Activated naive CD8-positive, alpha-beta T cell treated with anti-CD3 and anti-CD28 coated beads, Interleukin-2, amount 10 ng/mL, durations not matched to agents 7 days and 5 days (primary cell): ENCODE measurements around the gene CMTR2. TPM values are rescaled to one million over a fixed set of nuclear protein-coding genes. Genes with fewer than 3 reads are reported as not detected.
"Not testable (repeated sequence)": the region's sequence is repeated elsewhere in the genome, so short reads cannot be mapped to it uniquely, and the experiment has no call there.

ENCODE experiments used
- ATAC-seq: fragments of 150-1000 bp; cut with Tn5 transposase; one replicate; pipeline ENCODE4 v1.10.0; 2021; ENCODE audit warnings: low read depth, moderate library complexity
- POLR2A ChIA-PET: fragments of 350-600 bp; sonication (Branson Sonifier 250); formaldehyde crosslinking; loops from one replicate; lab custom pipeline; 2021; ENCODE audit warnings: antibody characterized with exemption; lab: Charles Lee
- DNase-seq: peaks from one replicate; pipeline ENCODE4 v3.0.0; 2021
- H3K27ac Mint-ChIP-seq: one replicate; pipeline ENCODE4 v1.8.0; 2022; ENCODE audit warnings: mild to moderate bottlenecking, mixed read lengths
- H3K27me3 Mint-ChIP-seq: one replicate; pipeline ENCODE4 v1.8.0; 2022; ENCODE audit warnings: mild to moderate bottlenecking, moderate library complexity, mixed read lengths
- H3K36me3 Mint-ChIP-seq: one replicate; pipeline ENCODE4 v1.8.0; 2021; ENCODE audit warnings: mild to moderate bottlenecking, mixed read lengths
- H3K4me1 Mint-ChIP-seq: one replicate; pipeline ENCODE4 v1.8.0; 2021; ENCODE audit warnings: mixed read lengths
- H3K4me3 Mint-ChIP-seq: one replicate; pipeline ENCODE4 v1.8.0; 2022; ENCODE audit warnings: mild to moderate bottlenecking, moderate library complexity, mixed read lengths
- H3K9me3 Mint-ChIP-seq: one replicate; pipeline ENCODE4 v1.8.0; 2021; ENCODE audit warnings: mixed read lengths
- total RNA-seq, 2 experiments: library from RNA; stranded (reverse); gene quantifications; one replicate each; pipeline ENCODE4 v1.2.3, GENCODE V29; 2021

CMTR2 gene, protein sequence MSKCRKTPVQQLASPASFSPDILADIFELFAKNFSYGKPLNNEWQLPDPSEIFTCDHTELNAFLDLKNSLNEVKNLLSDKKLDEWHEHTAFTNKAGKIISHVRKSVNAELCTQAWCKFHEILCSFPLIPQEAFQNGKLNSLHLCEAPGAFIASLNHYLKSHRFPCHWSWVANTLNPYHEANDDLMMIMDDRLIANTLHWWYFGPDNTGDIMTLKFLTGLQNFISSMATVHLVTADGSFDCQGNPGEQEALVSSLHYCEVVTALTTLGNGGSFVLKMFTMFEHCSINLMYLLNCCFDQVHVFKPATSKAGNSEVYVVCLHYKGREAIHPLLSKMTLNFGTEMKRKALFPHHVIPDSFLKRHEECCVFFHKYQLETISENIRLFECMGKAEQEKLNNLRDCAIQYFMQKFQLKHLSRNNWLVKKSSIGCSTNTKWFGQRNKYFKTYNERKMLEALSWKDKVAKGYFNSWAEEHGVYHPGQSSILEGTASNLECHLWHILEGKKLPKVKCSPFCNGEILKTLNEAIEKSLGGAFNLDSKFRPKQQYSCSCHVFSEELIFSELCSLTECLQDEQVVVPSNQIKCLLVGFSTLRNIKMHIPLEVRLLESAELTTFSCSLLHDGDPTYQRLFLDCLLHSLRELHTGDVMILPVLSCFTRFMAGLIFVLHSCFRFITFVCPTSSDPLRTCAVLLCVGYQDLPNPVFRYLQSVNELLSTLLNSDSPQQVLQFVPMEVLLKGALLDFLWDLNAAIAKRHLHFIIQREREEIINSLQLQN
- 10 to 100 TPM; 23.7 to 24.3 TPM for total RNA-seq

GRCh38 chr16:71288890-71289731 is at the start of gene CMTR2:
Gene CMTR2, minus strand, starts transcription at chr16:71289402. Its CDS starts 3,482 bp downstream, at chr16:71285920.
- peak within 1 kb of the TSS; percentile 95 for H3K27ac Mint-ChIP-seq
- H3K4me1 Mint-ChIP-seq = peaks cover 14% of the 10 kb centered on the region
- DNase-seq = peak; percentile 92
- peak; percentile 98 for ATAC-seq
- H3K36me3 Mint-ChIP-seq = peaks cover 33% of the 10 kb centered on the region
- H3K4me3 Mint-ChIP-seq = peak within 1 kb of the TSS; percentile 83
- H3K27me3 Mint-ChIP-seq = peaks cover 9% of the 10 kb centered on the region
- H3K9me3 Mint-ChIP-seq = no peaks in the 10 kb centered on the region
- POLR2A ChIA-PET = no interaction called here

DNA sequence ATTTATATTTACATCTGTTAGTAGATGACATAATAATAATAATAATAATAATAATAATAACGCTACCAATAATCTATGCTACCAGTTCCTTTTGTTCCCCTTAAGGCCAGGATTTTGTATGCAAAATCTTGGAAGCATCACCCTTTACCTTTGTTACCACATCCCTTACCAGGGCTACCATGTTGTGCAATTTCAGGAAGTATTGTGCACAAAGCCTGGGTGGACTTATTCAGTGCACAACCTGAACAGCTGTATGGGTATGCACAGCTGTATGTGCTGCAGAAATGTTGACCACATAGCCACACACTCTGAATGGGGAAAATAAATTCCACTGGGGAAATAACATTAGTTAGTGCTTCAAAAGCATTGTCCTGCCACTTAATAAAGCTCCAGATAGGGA is 49.4 kb upstream of the CMTR2 start:
- DNase-seq = no peak
- no peak for ATAC-seq
- peaks cover 14% of the 10 kb centered on the region for H3K27me3 Mint-ChIP-seq
- H3K9me3 Mint-ChIP-seq = no peaks in the 10 kb centered on the region
- H3K27ac Mint-ChIP-seq = no peak overlapping the region
- H3K4me1 Mint-ChIP-seq = peaks cover 2% of the 10 kb centered on the region
- H3K4me3 Mint-ChIP-seq = no peak overlapping the region
- no peaks in the 10 kb centered on the region for H3K36me3 Mint-ChIP-seq
- POLR2A ChIA-PET = no interaction called here

DNA sequence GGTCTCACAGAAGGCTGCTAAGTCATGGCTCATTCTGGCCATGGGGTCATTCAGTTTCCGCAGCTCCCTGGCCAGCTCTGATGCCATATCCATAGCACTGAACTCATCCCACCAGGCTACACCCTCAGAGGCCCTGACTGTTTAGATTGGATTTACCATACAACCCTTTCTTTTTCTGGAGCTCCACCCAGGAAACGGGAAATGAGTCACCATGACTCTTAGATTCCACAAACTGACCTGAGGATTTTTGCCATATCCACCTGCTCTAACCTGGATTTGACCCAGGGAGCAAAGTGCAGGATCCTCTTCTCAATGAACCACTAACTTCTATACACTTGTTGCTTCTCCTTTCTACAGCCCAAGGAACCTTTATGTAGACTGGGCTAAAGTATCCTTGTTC is 49.0 kb upstream of the CMTR2 start:
- no peak overlapping the region for H3K4me3 Mint-ChIP-seq
- peaks cover 2% of the 10 kb centered on the region for H3K4me1 Mint-ChIP-seq
- H3K27me3 Mint-ChIP-seq = peaks cover 14% of the 10 kb centered on the region
- H3K27ac Mint-ChIP-seq = peak overlapping the region; percentile 13
- no peak for DNase-seq
- no peak for ATAC-seq
- H3K9me3 Mint-ChIP-seq = no peaks in the 10 kb centered on the region
- POLR2A ChIA-PET = no interaction called here
- no peaks in the 10 kb centered on the region for H3K36me3 Mint-ChIP-seq

DNA sequence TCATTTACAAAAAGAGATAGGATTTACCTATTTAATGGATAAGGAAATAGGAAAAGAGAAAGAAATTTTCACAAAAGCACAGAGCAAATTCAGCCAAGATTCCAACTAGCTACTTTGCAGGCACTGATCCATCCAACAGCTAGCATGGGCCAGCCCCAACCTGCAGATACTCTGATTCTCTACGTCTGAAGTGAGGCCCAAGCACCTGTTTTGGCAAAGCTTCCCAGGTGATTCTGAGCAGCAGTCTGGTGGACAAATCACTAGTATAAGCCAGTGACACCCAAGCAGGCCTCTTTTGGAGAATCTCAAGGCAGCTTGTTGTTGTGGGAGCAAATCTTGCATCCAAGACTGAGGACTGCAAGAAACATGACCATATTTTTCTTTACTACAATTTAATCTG is 48.4 kb upstream of the CMTR2 start:
- Mint-ChIP-seq H3K4me1 (peaks cover 2% of the 10 kb centered on the region), H3K36me3 (no peaks in the 10 kb centered on the region), H3K27ac (no peak overlapping the region), H3K4me3 (no peak overlapping the region), H3K27me3 (peaks cover 14% of the 10 kb centered on the region), H3K9me3 (no peaks in the 10 kb centered on the region)
- no peak for ATAC-seq
- DNase-seq = no peak
- POLR2A ChIA-PET = no interaction called here

- ATAC-seq (no peak), DNase-seq (no peak)
- Mint-ChIP-seq H3K27me3 (peaks cover 11% of the 10 kb centered on the region), H3K4me1 (no peaks in the 10 kb centered on the region), H3K27ac (no peak overlapping the region), H3K9me3 (no peaks in the 10 kb centered on the region), H3K36me3 (no peaks in the 10 kb centered on the region), H3K4me3 (no peak overlapping the region)
- POLR2A ChIA-PET = no interaction called here
These were observed 38.9 kb upstream of the CMTR2 start for GRCh38 chr16:71328151-71328550.

- ATAC-seq (no peak), DNase-seq (no peak)
- H3K4me3 Mint-ChIP-seq = no peak overlapping the region
- H3K9me3 Mint-ChIP-seq = no peaks in the 10 kb centered on the region
- H3K36me3 Mint-ChIP-seq = no peaks in the 10 kb centered on the region
- peaks cover 11% of the 10 kb centered on the region for H3K27me3 Mint-ChIP-seq
- no peak overlapping the region for H3K27ac Mint-ChIP-seq
- POLR2A ChIA-PET = no interaction called here
- H3K4me1 Mint-ChIP-seq = no peaks in the 10 kb centered on the region
These were observed 38.5 kb upstream of the CMTR2 start for GRCh38 chr16:71327720-71328119.

GRCh38 chr16:71319999-71320398 is 30.8 kb upstream of the CMTR2 start:
- ATAC-seq (no peak), DNase-seq (no peak)
- Mint-ChIP-seq H3K36me3 (no peaks in the 10 kb centered on the region), H3K4me3 (no peak overlapping the region), H3K27me3 (peaks cover 13% of the 10 kb centered on the region), H3K9me3 (no peaks in the 10 kb centered on the region), H3K4me1 (no peaks in the 10 kb centered on the region), H3K27ac (no peak overlapping the region)
- POLR2A ChIA-PET = no interaction called here

- DNase-seq = no peak
- Mint-ChIP-seq H3K4me1 (peaks cover 2% of the 10 kb centered on the region), H3K36me3 (no peaks in the 10 kb centered on the region), H3K27me3 (peaks cover 12% of the 10 kb centered on the region), H3K4me3 (no peak overlapping the region), H3K9me3 (no peaks in the 10 kb centered on the region), H3K27ac (no peak overlapping the region)
- POLR2A ChIA-PET = no interaction called here
- ATAC-seq = no peak
These were observed 26.1 kb upstream of the CMTR2 start for GRCh38 chr16:71315269-71315668.

GRCh38 chr16:71313591-71313990 is 24.4 kb upstream of the CMTR2 start:
- H3K4me1 Mint-ChIP-seq, ATAC-seq, H3K36me3 Mint-ChIP-seq, POLR2A ChIA-PET, DNase-seq, H3K9me3 Mint-ChIP-seq, H3K4me3 Mint-ChIP-seq, H3K27ac Mint-ChIP-seq: not testable (repeated sequence)
- peaks cover 10% of the 10 kb centered on the region for H3K27me3 Mint-ChIP-seq

GRCh38 chr16:71311553-71312158 is 22.5 kb upstream of the CMTR2 start:
- peaks cover 9% of the 10 kb centered on the region for H3K27me3 Mint-ChIP-seq
- no peak overlapping the region for H3K27ac Mint-ChIP-seq
- DNase-seq = no peak
- no peak for ATAC-seq
- peaks cover 2% of the 10 kb centered on the region for H3K4me1 Mint-ChIP-seq
- POLR2A ChIA-PET = no interaction called here
- H3K4me3 Mint-ChIP-seq = no peak overlapping the region
- H3K9me3 Mint-ChIP-seq = no peaks in the 10 kb centered on the region
- H3K36me3 Mint-ChIP-seq = peaks cover 1% of the 10 kb centered on the region

DNA sequence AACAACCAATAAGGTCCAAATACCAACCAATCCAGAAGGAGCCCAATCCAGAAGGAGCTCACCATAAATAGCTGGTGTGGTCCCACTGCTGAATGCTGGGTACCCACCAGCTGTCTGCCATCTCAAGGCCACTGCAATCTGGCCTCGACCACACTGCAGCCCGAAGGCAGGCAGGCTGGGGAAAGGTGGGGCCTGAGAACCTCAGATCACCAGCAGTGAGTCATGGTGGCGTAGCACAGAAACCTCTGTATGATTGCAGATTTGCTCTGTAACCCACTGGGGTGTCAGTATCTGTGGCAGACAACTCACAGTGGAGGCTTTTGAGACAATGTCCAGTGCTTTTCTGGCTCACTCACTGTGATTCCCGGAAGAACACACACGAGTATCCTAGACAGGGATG is 14.7 kb upstream of the CMTR2 start:
- POLR2A ChIA-PET = no interaction called here
- Mint-ChIP-seq H3K4me1 (no peaks in the 10 kb centered on the region), H3K4me3 (no peak overlapping the region), H3K27ac (no peak overlapping the region), H3K36me3 (peaks cover 1% of the 10 kb centered on the region), H3K9me3 (peaks cover 1% of the 10 kb centered on the region), H3K27me3 (peaks cover 12% of the 10 kb centered on the region)
- DNase-seq = no peak
- ATAC-seq = no peak

GRCh38 chr16:71297341-71297634 is 8.1 kb upstream of the CMTR2 start:
- Mint-ChIP-seq H3K27ac (no peak overlapping the region), H3K9me3 (peaks cover 3% of the 10 kb centered on the region), H3K4me1 (no peaks in the 10 kb centered on the region), H3K27me3 (peaks cover 10% of the 10 kb centered on the region), H3K4me3 (no peak overlapping the region), H3K36me3 (no peaks in the 10 kb centered on the region)
- POLR2A ChIA-PET = no interaction called here
- ATAC-seq (no peak), DNase-seq (no peak)
